Limb (tissue), 2 donors: ENCODE data around the gene CELA2A.
"Not testable (repeated sequence)": the region's sequence is repeated elsewhere in the genome, so short reads cannot be mapped to it uniquely, and the experiment has no call there.

Source experiments
- DNase-seq, 2 donors: peaks; one replicate each; pipeline ENCODE4 v3.0.0-alpha.2; 2016; ENCODE audit errors: extremely low spot score in 2 of 2

Gene CELA2A

GRCh38 chr1:15424981-15425380, 31.6 kb upstream of the CELA2A start:
- DNase-seq: no peak

GRCh38 chr1:15425521-15425920, 31.0 kb upstream of the CELA2A start:
- no peak for DNase-seq

GRCh38 chr1:15425958-15426357, 30.6 kb upstream of the CELA2A start:
- DNase-seq: no peak

- no peak for DNase-seq
These were observed 29.8 kb upstream of the CELA2A start for GRCh38 chr1:15426492-15427279.

- no peak for DNase-seq
These were observed 29.3 kb upstream of the CELA2A start for GRCh38 chr1:15427280-15427666.

GRCh38 chr1:15428252-15428651, 28.3 kb upstream of the CELA2A start:
- DNase-seq: not testable (repeated sequence)

- DNase-seq: no peak
These were observed 27.6 kb upstream of the CELA2A start for GRCh38 chr1:15428815-15429435.

GRCh38 chr1:15429701-15430149, 26.8 kb upstream of the CELA2A start:
- no peak for DNase-seq

GRCh38 chr1:15430787-15431570, 25.6 kb upstream of the CELA2A start:
- peak; percentile 50 to 91 for DNase-seq

- no peak for DNase-seq
These were observed 25.0 kb upstream of the CELA2A start for GRCh38 chr1:15431571-15431948.

- DNase-seq: peak; percentile 48 to 68
These were observed 24.2 kb upstream of the CELA2A start for GRCh38 chr1:15432324-15432723.

- DNase-seq: no peak
These were observed 23.1 kb upstream of the CELA2A start for GRCh38 chr1:15433471-15433870.

GRCh38 chr1:15434739-15435138, 21.8 kb upstream of the CELA2A start:
- DNase-seq: not testable (repeated sequence)

GRCh38 chr1:15435239-15436077, 21.1 kb upstream of the CELA2A start:
- no peak for DNase-seq

- no peak for DNase-seq
These were observed 19.6 kb upstream of the CELA2A start for GRCh38 chr1:15436881-15437442.

- DNase-seq: no peak
These were observed 17.2 kb upstream of the CELA2A start for GRCh38 chr1:15439325-15439724.

GRCh38 chr1:15440357-15440756, 16.2 kb upstream of the CELA2A start:
- no peak for DNase-seq

- no peak for DNase-seq
These were observed 15.3 kb upstream of the CELA2A start for GRCh38 chr1:15441247-15441646.

GRCh38 chr1:15442119-15442518, 14.4 kb upstream of the CELA2A start:
- no peak for DNase-seq

- DNase-seq: no peak
These were observed 13.8 kb upstream of the CELA2A start for GRCh38 chr1:15442759-15443158.

- no peak for DNase-seq
These were observed 13.3 kb upstream of the CELA2A start for GRCh38 chr1:15443281-15443680.
